ENCODE data around the gene PPP1R26.

- TF ChIP-seq CTCF (IDR thresholded peaks at IDR 0.05; ENCODE audit: poor library complexity) (no peak), EZH2phosphoT487 (IDR thresholded peaks at IDR 0.05; ENCODE audit: low read depth, severe bottlenecking, unreplicated experiment) (no peak)
These were observed 15.4 kb downstream of the PPP1R26 start for GRCh38 chr9:135494791-135495559.

Measured in hepatocyte (in vitro differentiated cells).